Measurements from ENCODE around the gene ZNF512B. TPM values are rescaled to one million over a fixed set of nuclear protein-coding genes. Genes with fewer than 3 reads are reported as not detected.
A peak's percentile ranks its signal among the peaks of the same experiment; 100 is the strongest.

Gene ZNF512B
- total RNA-seq, 1 experiment from 2014 or later, result 10.3 TPM

DNA sequence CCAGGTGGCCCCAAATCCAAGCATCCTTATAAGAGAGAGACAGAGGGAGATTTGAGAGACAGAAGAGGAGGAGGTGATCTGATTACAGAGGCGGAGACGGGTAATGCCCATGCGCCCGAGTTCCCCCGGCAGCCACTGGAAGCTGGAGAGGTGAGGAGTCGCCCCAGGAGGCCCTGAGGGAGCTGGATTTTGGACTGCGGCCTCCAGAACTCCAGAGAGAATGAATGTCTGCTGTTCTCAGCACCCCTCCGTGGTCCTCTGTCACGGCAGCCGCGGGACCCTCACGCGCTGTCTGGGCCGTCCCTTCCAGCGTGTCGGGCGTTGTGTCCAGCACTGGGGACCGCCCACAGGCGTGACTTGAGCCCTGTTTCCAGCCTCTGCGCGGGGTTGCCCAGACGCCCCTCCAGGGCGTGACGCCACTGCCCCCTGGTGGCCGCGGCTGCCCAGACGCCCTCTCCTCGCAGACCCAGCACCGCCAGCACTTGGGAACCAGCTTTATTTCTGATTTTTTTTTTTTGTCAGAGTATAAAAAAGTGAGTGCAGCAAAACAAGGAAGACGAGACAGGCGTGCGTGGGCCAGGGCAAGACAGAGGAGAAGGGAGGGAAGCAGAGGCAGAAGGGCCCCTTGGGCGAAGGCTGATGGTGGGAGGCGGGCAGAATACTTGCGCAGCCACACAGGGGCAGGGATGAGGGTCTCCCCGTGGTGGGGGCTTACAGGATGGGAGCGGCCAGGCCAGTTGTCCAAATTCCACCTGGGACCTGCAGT is 4.1 kb upstream of the ZNF512B start:
- intact Hi-C loops (cut with micrococcal nuclease), result loop anchor here (1.0 to 10.0 kb wide), 5 partner anchors 65 to 435 kb away; partner anchors contain the start of genes ABHD16B, ARFRP1 and TPD52L2
- DNase-seq (ENCODE audit: low read depth, low spot score) (peak; percentile 62), ATAC-seq (peak; percentile 85)
- Histone ChIP-seq H3K79me2 (ENCODE audit: insufficient read depth, low read length) (no peaks in the 10 kb centered on the region), H3K9me3 (ENCODE audit: control insufficient read depth in 1 of 2, insufficient read depth in 1 of 2, low read depth in 1 of 2, low read length in 2 of 2) (no peaks in the 10 kb centered on the region), H3K9me2 (ENCODE audit: insufficient read depth) (no peaks in the 10 kb centered on the region), H3K9ac (ENCODE audit: low read length) (peak overlapping the region; percentile 62), H2AFZ (ENCODE audit: low read depth, low read length, poor library complexity, severe bottlenecking) (no peak overlapping the region), H3K27ac (ENCODE audit: low read depth, low read length) (peak overlapping the region; percentile 31; the same call in 1 of the 2 replicates), H3K4me2 (ENCODE audit: low read length) (peak overlapping the region; percentile 94), H3K4me1 (ENCODE audit: control insufficient read depth in 1 of 2, insufficient read depth in 2 of 2, low read length in 2 of 2) (peaks cover 20 to 48% of the 10 kb centered on the region in 2 experiments), H4K20me1 (ENCODE audit: insufficient read depth) (no peaks in the 10 kb centered on the region), H3K36me3 (ENCODE audit: control insufficient read depth in 1 of 2, insufficient read depth in 2 of 2, low read length in 2 of 2) (no peaks in the 10 kb centered on the region), H3K27me3 (ENCODE audit: insufficient read depth, low read length) (no peaks in the 10 kb centered on the region), H3K4me3 (replicated peaks in 1 of 2; ENCODE audit: low read depth in 1 of 2, low read length in 2 of 2) (peak overlapping the region; percentile 43 to 55)
- ChIA-PET RAD21 (ENCODE audit: low non-redundant PET in 1 of 2, low total read pairs in 2 of 2, uncharacterized antibody in 2 of 2, unreplicated experiment in 2 of 2) (interaction anchor here (0.6 to 1.2 kb wide), 5 partner anchors 18 to 478 kb away, joined by 3 to 4 read pairs (median 3); partner anchors contain the start of gene UCKL1 (in 1 of the 2)), CTCF (interaction anchor here (0.6 to 2.1 kb wide), 13 partner anchors 16 to 751 kb away, joined by 3 to 30 read pairs (median 5); partner anchors contain the start of genes ARFRP1, PPDPF, PTK6 and TPD52L2), POLR2A (interaction anchor here (0.6 to 1.1 kb wide), 5 partner anchors 35 to 435 kb away, joined by 3 to 4 read pairs (median 3); partner anchors contain the start of gene TPD52L2)
- BruUV-seq (replicated peaks), result no TSS peak
- no peak for TF ChIP-seq EGR1 (IDR thresholded peaks at IDR 0.05; ENCODE audit: low read depth)
- TF ChIP-seq FOSL1 (IDR thresholded peaks at IDR 0.05; ENCODE audit: low read depth), result no peak
- TF ChIP-seq CBX3 (IDR thresholded peaks at IDR 0.05; ENCODE audit: low read depth), result no peak
- no peak for TF ChIP-seq SRF (IDR thresholded peaks at IDR 0.05; ENCODE audit: low read depth)
- no peak for TF ChIP-seq EZH2 (IDR thresholded peaks at IDR 0.05)
- TF ChIP-seq SP1 (IDR thresholded peaks at IDR 0.05; ENCODE audit: low read depth), result no peak
- no peak for TF ChIP-seq CEBPB (IDR thresholded peaks at IDR 0.05; ENCODE audit: low read depth)
- TF ChIP-seq, protein P1, sequence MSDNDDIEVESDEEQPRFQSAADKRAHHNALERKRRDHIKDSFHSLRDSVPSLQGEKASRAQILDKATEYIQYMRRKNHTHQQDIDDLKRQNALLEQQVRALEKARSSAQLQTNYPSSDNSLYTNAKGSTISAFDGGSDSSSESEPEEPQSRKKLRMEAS (IDR thresholded peaks at IDR 0.05), result no peak
- no peak for TF ChIP-seq ZNF274 (IDR thresholded peaks at IDR 0.05; ENCODE audit: low read depth, low read length)
- TF ChIP-seq, protein P2, sequence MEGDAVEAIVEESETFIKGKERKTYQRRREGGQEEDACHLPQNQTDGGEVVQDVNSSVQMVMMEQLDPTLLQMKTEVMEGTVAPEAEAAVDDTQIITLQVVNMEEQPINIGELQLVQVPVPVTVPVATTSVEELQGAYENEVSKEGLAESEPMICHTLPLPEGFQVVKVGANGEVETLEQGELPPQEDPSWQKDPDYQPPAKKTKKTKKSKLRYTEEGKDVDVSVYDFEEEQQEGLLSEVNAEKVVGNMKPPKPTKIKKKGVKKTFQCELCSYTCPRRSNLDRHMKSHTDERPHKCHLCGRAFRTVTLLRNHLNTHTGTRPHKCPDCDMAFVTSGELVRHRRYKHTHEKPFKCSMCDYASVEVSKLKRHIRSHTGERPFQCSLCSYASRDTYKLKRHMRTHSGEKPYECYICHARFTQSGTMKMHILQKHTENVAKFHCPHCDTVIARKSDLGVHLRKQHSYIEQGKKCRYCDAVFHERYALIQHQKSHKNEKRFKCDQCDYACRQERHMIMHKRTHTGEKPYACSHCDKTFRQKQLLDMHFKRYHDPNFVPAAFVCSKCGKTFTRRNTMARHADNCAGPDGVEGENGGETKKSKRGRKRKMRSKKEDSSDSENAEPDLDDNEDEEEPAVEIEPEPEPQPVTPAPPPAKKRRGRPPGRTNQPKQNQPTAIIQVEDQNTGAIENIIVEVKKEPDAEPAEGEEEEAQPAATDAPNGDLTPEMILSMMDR (IDR thresholded peaks at IDR 0.05 in 2 of 3, conservative IDR thresholded peaks at IDR 0.05 in 1 of 3; ENCODE audit: borderline replicate concordance in 1 of 3, insufficient read depth in 1 of 3, low read depth in 2 of 3, low read length in 2 of 3), result peak in 2 of 3 experiments; percentile 95 to 97; a peak in 4 of 6 replicates
- no peak for TF ChIP-seq TCF7L2 (IDR thresholded peaks at IDR 0.05; ENCODE audit: borderline replicate concordance, extremely low read depth, insufficient read depth, insufficient read length)
- peak; percentile 67 for TF ChIP-seq POLR2AphosphoS5 (IDR thresholded peaks at IDR 0.05; ENCODE audit: low read depth, low read length)
- TF ChIP-seq, protein P3, sequence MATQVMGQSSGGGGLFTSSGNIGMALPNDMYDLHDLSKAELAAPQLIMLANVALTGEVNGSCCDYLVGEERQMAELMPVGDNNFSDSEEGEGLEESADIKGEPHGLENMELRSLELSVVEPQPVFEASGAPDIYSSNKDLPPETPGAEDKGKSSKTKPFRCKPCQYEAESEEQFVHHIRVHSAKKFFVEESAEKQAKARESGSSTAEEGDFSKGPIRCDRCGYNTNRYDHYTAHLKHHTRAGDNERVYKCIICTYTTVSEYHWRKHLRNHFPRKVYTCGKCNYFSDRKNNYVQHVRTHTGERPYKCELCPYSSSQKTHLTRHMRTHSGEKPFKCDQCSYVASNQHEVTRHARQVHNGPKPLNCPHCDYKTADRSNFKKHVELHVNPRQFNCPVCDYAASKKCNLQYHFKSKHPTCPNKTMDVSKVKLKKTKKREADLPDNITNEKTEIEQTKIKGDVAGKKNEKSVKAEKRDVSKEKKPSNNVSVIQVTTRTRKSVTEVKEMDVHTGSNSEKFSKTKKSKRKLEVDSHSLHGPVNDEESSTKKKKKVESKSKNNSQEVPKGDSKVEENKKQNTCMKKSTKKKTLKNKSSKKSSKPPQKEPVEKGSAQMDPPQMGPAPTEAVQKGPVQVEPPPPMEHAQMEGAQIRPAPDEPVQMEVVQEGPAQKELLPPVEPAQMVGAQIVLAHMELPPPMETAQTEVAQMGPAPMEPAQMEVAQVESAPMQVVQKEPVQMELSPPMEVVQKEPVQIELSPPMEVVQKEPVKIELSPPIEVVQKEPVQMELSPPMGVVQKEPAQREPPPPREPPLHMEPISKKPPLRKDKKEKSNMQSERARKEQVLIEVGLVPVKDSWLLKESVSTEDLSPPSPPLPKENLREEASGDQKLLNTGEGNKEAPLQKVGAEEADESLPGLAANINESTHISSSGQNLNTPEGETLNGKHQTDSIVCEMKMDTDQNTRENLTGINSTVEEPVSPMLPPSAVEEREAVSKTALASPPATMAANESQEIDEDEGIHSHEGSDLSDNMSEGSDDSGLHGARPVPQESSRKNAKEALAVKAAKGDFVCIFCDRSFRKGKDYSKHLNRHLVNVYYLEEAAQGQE (IDR thresholded peaks at IDR 0.05; ENCODE audit: low read depth), result no peak
- TF ChIP-seq SIN3A (IDR thresholded peaks at IDR 0.05; ENCODE audit: low read depth), result no peak
- no peak for TF ChIP-seq ATF3 (IDR thresholded peaks at IDR 0.05)
- TF ChIP-seq YY1 (IDR thresholded peaks at IDR 0.05; ENCODE audit: extremely low read depth, insufficient replicate concordance, low read depth, low read length), result peak; percentile 14
- no peak for TF ChIP-seq POLR2A (IDR thresholded peaks at IDR 0.05; ENCODE audit: borderline replicate concordance, extremely low read depth, insufficient read depth, insufficient read length)
- no peak for TF ChIP-seq ELF1 (IDR thresholded peaks at IDR 0.05; ENCODE audit: borderline replicate concordance, low read depth)

Measured in HCT116 (cell line).